Stimulated activated naive CD8-positive, alpha-beta T cell treated with anti-CD3 and anti-CD28 coated beads, Interleukin-15, amount 100 ng/mL, for 72 hours (primary cell): Measurements from ENCODE around the gene MCRIP1.
A peak's percentile ranks its signal among the peaks of the same experiment; 100 is the strongest.
"Not testable (repeated sequence)": the region's sequence is repeated elsewhere in the genome, so short reads cannot be mapped to it uniquely, and the experiment has no call there.

Source experiments
- ATAC-seq: fragments of 150-1000 bp; cut with Tn5 transposase; 2 replicates; pipeline ENCODE4 v1.10.0; 2021; ENCODE audit warnings: mild to moderate bottlenecking, moderate library complexity
- DNase-seq, 2 donors: peaks; one replicate each; pipeline ENCODE4 v3.0.0; 2021 to 2022
- H3K27ac Mint-ChIP-seq, 2 donors: one replicate each; pipeline ENCODE4 v1.8.0; 2022; ENCODE audit warnings: mild to moderate bottlenecking in 2 of 2, mixed read lengths in 2 of 2, moderate library complexity in 2 of 2
- H3K27me3 Mint-ChIP-seq: one replicate; pipeline ENCODE4 v1.8.0; 2022; ENCODE audit warnings: mixed read lengths
- H3K4me1 Mint-ChIP-seq: one replicate; pipeline ENCODE4 v1.8.0; 2022; ENCODE audit warnings: mild to moderate bottlenecking, mixed read lengths
- H3K4me3 Mint-ChIP-seq, 2 donors: one replicate each; pipeline ENCODE4 v1.8.0; 2022; ENCODE audit warnings: mild to moderate bottlenecking in 2 of 2, mixed read lengths in 2 of 2, moderate library complexity in 1 of 2
- H3K9me3 Mint-ChIP-seq, 2 donors: one replicate each; pipeline ENCODE4 v1.8.0; 2022; ENCODE audit warnings: mixed read lengths in 2 of 2

Gene MCRIP1

DNA sequence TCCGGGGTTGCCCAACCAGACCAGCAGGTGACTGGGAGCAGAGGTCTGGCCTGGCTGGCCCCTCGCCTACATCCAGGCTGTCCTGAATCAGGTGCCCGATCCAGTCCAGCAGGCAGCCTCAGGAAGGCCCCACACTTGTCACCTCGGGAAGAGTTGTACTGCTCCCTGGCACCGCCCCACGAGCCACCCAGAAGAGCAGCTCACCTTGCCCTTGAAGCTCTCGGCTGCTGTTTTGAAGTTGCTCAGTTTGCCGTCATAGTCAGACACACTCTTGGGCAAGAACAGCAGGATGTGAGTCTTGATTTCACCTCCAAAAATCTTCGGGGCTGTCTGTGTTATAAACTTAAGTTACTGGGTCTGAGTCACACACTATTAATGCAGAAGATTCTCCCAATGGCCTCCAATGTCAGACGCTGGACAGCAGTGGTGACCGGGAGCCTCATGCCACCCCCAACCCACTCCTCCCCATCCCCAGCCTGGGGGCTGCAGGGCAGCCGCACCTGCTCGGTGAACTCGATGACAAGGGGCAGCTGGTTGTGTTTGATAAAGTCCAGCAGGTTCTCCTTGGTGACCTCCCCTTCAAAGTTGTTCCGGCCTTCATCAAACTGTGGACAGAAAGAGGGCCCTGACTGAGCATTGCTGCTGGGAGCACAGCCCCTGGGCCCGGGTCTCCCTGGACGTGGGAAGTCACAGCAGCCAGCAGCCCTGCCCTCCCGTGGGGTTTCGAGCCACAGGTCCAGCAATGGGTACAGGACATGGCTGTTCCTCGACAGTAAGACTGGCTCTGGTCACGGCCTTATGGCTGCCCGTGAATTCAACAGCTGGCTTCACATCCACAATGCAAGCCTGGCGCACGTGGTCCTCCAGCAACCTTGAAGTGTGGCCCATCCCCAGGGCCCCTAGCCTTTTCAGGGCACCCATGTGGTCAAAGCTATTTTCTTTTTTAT is 13.9 kb upstream of the MCRIP1 start:
- Mint-ChIP-seq H3K27ac (peak overlapping the region in 1 of 2 donors; percentile 12), H3K9me3 (no peaks in the 10 kb centered on the region), H3K27me3 (no peaks in the 10 kb centered on the region), H3K4me3 (no peak overlapping the region), H3K4me1 (no peaks in the 10 kb centered on the region)
- DNase-seq (no peak), ATAC-seq (no peak)

- no peak for DNase-seq
- no peaks in the 10 kb centered on the region for H3K27me3 Mint-ChIP-seq
- H3K4me1 Mint-ChIP-seq: no peaks in the 10 kb centered on the region
Observed at GRCh38 chr17:81845881-81846742, 13.0 kb upstream of the MCRIP1 start.

GRCh38 chr17:81845361-81845760 is 12.3 kb upstream of the MCRIP1 start:
- Mint-ChIP-seq H3K4me3 (no peak overlapping the region), H3K27ac (no peak overlapping the region), H3K27me3 (no peaks in the 10 kb centered on the region), H3K4me1 (no peaks in the 10 kb centered on the region), H3K9me3 (no peaks in the 10 kb centered on the region)
- ATAC-seq: no peak
- no peak for DNase-seq

More at GRCh38 chr17:81845881-81846742, 13.0 kb upstream of the MCRIP1 start:
- ATAC-seq: no peak
- Mint-ChIP-seq H3K4me3 (no peak overlapping the region), H3K9me3 (no peaks in the 10 kb centered on the region), H3K27ac (peak overlapping the region in 1 of 2 donors; percentile 7)

GRCh38 chr17:81844887-81845286 is 11.8 kb upstream of the MCRIP1 start:
- H3K9me3 Mint-ChIP-seq: no peaks in the 10 kb centered on the region
- H3K27me3 Mint-ChIP-seq: no peaks in the 10 kb centered on the region
- H3K4me3 Mint-ChIP-seq: no peak overlapping the region
- DNase-seq (no peak), ATAC-seq (no peak)
- peak overlapping the region in 1 of 2 donors; percentile 55 for H3K27ac Mint-ChIP-seq
- H3K4me1 Mint-ChIP-seq: no peaks in the 10 kb centered on the region

- no peaks in the 10 kb centered on the region for H3K9me3 Mint-ChIP-seq
- no peaks in the 10 kb centered on the region for H3K27me3 Mint-ChIP-seq
- DNase-seq (no peak), ATAC-seq (no peak)
- H3K27ac Mint-ChIP-seq: peak overlapping the region in 1 of 2 donors; percentile 55
- H3K4me1 Mint-ChIP-seq: no peaks in the 10 kb centered on the region
- no peak overlapping the region for H3K4me3 Mint-ChIP-seq
Observed at GRCh38 chr17:81844327-81844851, 11.3 kb upstream of the MCRIP1 start.

- ATAC-seq (no peak), DNase-seq (no peak)
- no peak overlapping the region for H3K27ac Mint-ChIP-seq
- no peaks in the 10 kb centered on the region for H3K4me1 Mint-ChIP-seq
- H3K4me3 Mint-ChIP-seq: no peak overlapping the region
- H3K27me3 Mint-ChIP-seq: no peaks in the 10 kb centered on the region
- no peaks in the 10 kb centered on the region for H3K9me3 Mint-ChIP-seq
Observed at GRCh38 chr17:81843713-81844326, 10.7 kb upstream of the MCRIP1 start.

DNA sequence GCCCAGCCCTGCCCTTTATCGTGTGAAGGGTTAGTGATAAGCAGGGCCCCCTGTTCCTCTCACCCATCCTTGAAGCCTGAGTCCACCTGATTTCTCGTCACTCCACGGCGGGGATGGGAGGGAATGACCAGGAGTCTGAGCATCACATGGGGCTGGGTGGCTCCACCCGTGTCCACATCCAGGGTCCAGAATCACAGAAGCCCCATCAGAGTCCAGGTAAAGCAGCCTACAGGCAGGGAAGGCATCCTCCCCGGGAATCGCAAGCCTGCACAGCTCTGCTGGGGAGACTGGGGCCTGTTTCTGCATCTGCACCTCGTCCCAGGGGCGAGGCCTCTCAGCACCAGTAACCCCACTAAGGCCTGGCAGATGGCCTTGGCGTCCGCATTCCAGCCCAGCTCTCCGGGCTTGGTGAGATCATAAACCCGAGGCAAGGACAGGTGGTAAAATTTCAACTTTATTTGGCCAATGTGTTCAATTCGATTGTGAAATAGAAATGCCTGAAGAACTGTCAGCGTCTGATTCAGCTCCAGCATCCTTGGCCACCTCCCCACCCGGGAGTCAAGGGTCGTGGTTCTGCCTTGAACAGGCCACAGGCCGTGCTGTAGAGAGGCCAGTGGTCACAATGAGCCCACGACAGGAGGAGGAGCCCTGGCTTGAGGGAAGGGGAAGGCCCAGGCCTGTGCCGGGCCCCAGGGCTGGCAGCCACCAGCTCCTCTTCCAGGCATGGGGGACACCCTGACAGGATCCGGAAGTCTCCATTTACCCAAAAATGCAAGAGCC is 9.8 kb upstream of the MCRIP1 start:
- ATAC-seq (no peak), DNase-seq (no peak)
- H3K9me3 Mint-ChIP-seq: no peaks in the 10 kb centered on the region
- no peaks in the 10 kb centered on the region for H3K27me3 Mint-ChIP-seq
- peak overlapping the region in 1 of 2 donors; percentile 48 for H3K27ac Mint-ChIP-seq
- H3K4me3 Mint-ChIP-seq: no peak overlapping the region
- H3K4me1 Mint-ChIP-seq: no peaks in the 10 kb centered on the region

DNA sequence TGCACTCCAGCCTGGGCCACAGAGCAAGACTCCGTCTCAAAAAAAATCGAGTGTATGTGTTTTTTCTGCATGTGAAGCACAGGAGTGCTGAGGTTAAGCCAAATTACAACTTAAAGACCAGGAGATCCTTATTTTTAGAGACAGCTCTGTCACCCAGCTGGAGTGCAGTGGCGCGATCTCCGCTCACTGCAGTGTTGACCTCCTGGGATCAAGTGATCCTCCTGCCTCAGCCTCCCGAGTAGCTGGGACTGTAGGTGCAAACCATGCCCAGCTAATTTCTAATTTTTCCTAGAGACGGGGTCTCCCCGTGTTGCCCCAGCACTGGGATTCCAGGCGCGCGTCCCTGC is 9.3 kb upstream of the MCRIP1 start:
- Mint-ChIP-seq H3K4me1 (no peaks in the 10 kb centered on the region), H3K9me3 (no peaks in the 10 kb centered on the region), H3K4me3 (no peak overlapping the region), H3K27me3 (no peaks in the 10 kb centered on the region), H3K27ac (no peak overlapping the region)
- no peak for ATAC-seq
- DNase-seq: no peak

DNA sequence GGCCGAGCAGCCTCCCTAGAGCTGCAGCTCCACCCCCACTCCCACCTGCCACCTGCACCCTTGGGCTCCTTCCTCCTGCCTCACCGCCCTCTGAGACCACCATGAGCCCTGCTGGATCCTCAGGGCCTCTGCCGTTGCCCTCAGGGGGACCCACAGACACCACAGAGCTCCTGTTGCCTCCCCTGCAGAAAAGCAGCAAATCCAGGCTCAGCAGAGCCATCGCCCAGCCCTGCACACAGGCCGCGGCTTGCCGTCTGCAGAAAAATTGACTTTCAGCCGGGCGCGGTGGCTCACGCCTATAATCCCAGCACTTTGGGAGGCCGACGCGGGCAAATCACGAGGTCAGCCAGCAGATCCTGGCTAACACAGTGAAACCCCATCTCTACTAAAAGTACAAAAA is 8.8 kb upstream of the MCRIP1 start:
- no peaks in the 10 kb centered on the region for H3K9me3 Mint-ChIP-seq
- no peaks in the 10 kb centered on the region for H3K4me1 Mint-ChIP-seq
- DNase-seq: no peak
- peak; percentile 14 for ATAC-seq
- no peak overlapping the region for H3K4me3 Mint-ChIP-seq
- H3K27me3 Mint-ChIP-seq: no peaks in the 10 kb centered on the region
- H3K27ac Mint-ChIP-seq: no peak overlapping the region

GRCh38 chr17:81840826-81841778 is 8.0 kb upstream of the MCRIP1 start:
- Mint-ChIP-seq H3K4me3 (no peak overlapping the region), H3K27ac (no peak overlapping the region), H3K4me1 (no peaks in the 10 kb centered on the region), H3K9me3 (no peaks in the 10 kb centered on the region), H3K27me3 (no peaks in the 10 kb centered on the region)
- DNase-seq: no peak
- ATAC-seq: peak; percentile 27

DNA sequence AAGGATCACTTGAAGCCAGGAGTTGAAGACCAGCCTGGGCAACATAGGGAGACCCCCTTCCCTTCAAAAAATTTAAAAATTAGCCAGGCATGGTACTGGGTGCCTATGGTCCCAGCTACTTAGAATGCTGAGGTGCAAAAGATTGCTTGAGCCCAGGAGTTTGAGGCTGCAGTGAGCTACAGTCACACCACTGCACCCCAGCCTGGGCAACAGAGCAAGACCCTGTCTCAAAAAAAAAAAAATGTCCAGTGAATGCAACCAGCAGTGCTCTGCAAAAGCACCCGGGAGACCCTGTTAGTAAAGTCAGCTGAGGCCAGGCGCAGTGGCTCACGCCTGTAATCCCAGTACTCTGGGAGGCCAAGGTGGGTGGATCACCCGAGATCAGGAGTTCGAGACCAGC is 7.0 kb upstream of the MCRIP1 start:
- H3K27me3 Mint-ChIP-seq, H3K4me1 Mint-ChIP-seq, H3K9me3 Mint-ChIP-seq, H3K27ac Mint-ChIP-seq, DNase-seq, H3K4me3 Mint-ChIP-seq, ATAC-seq: not testable (repeated sequence)

DNA sequence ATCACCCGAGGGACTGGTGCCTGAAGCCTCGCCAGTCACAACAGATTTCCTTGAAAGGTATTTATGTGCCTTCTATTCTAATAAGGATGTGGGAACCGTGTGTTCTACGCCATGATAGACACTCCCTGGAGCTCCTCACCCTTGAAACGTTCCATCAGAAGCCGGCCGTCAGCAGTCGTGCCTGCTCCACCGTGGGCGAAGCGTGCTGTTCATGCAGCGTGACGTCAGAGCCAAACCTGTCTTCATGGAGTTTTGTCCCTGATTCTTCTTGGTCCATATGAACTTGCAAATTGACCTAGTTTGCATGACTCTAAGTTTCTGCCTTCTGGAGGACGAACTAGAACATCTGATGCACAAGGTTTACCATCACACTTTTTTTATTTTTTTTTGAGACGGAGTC is 6.2 kb upstream of the MCRIP1 start:
- Mint-ChIP-seq H3K27ac (no peak overlapping the region), H3K27me3 (no peaks in the 10 kb centered on the region), H3K4me3 (no peak overlapping the region), H3K4me1 (peaks cover 10% of the 10 kb centered on the region), H3K9me3 (no peaks in the 10 kb centered on the region)
- no peak for ATAC-seq
- DNase-seq: no peak

DNA sequence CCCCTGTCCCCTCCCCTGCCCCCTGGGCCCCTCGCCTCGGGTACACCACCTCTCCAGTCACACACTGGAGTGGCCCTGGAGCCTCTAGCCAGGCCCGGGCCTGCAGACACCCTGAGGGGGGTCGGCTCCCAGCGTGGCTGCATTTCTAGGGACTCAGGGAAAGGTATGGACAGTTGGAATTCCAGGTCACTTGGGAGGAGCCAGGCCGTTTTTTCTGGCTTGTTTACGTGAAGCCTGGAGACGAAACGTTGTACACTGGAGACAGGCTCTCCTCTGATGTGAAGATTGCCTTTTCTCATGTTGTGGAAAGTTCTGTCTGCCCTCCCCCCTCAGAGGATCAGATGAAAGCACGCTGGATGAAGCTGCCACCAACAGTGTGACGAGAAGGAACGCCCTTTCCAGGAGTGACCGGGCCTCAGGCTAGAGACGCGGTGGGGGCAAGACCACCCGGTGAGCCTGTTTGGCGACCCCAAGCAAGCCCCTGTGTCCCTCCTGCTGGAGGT is 5.7 kb upstream of the MCRIP1 start:
- Mint-ChIP-seq H3K4me3 (no peak overlapping the region), H3K27ac (no peak overlapping the region), H3K27me3 (no peaks in the 10 kb centered on the region), H3K4me1 (peaks cover 14% of the 10 kb centered on the region), H3K9me3 (no peaks in the 10 kb centered on the region)
- DNase-seq: no peak
- ATAC-seq: no peak

DNA sequence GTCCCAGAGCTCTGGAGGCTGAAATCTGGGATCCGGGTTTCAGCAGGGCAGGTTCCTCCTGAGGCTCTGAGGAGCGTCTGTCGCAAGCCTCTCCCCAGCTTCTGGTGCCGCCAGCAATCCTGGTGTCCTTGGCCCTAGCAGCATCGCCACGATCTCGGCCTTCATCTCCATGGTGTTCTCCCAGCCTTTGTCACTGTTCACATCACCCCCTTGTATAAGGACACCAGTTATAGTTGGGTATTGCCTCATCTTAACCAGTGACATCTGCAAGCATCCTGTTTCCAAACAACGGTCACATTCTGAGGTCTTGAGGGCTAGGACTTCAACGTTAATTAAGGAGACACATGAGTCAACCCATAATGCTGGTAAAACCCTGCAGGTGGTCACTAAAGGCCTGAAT is 4.5 kb upstream of the MCRIP1 start:
- Mint-ChIP-seq H3K27me3 (no peaks in the 10 kb centered on the region), H3K27ac (no peak overlapping the region), H3K9me3 (no peaks in the 10 kb centered on the region), H3K4me3 (no peak overlapping the region), H3K4me1 (peaks cover 18% of the 10 kb centered on the region)
- no peak for ATAC-seq
- DNase-seq: no peak
